HepG2 (cell line): ENCODE measurements around the gene SHF. TPM values are rescaled to one million over a fixed set of nuclear protein-coding genes. Genes with fewer than 3 reads are reported as not detected.

Source experiments
- EHMT2 ChIP-seq: fragments of 200-600 bp; sonication (generic); IDR thresholded peaks from 2 replicates; pipeline ENCODE4 v1.7.0; 2017; ENCODE audit warnings: antibody characterized with exemption, low read depth, low read length, borderline replicate concordance
- HNRNPK ChIP-seq: fragments of 200-400 bp; formaldehyde crosslinking; IDR thresholded peaks from 2 replicates; pipeline ENCODE4 v1.6.1; 2018; ENCODE audit warnings: low read length, low read depth, moderate library complexity, mild to moderate bottlenecking; ENCODE audit not compliant: poor library complexity, severe bottlenecking
- ISL2 ChIP-seq: sonication (generic); formaldehyde crosslinking; IDR thresholded peaks from 2 replicates; pipeline ENCODE4 v1.5.0; 2020; ENCODE audit warnings: missing genetic modification reagents
- KAT8 ChIP-seq: IDR thresholded peaks from 2 replicates; pipeline ENCODE4 v1.6.1; 2016; ENCODE audit warnings: missing genetic modification reagents, missing compliant biosample characterization
- MAF1 ChIP-seq: sonication (generic); formaldehyde crosslinking; IDR thresholded peaks from 2 replicates; pipeline ENCODE4 v1.5.0; 2020; ENCODE audit warnings: missing genetic modification reagents, borderline replicate concordance
- MAFK ChIP-seq, 2 experiments: IDR thresholded peaks in 1 of 2; conservative IDR thresholded peaks in 1 of 2; 2 replicates each; pipeline ENCODE4 v1.6.1; 2011; ENCODE audit warnings: improper control_type of control experiment in 2 of 2, low read length in 2 of 2
- MBNL3 ChIP-seq: fragments of 250-450 bp; sonication (Bioruptor Pico); conservative IDR thresholded peaks from 2 replicates; pipeline ENCODE4 v1.8.0; 2022; ENCODE audit warnings: mild to moderate bottlenecking, inconsistent platforms
- RORA ChIP-seq: sonication (generic); formaldehyde crosslinking; IDR thresholded peaks from 2 replicates; pipeline ENCODE4 v1.5.0; 2020; ENCODE audit warnings: mild to moderate bottlenecking, missing genetic modification reagents, moderate library complexity
- polyA plus RNA-seq, 8 experiments: library from polyadenylated mRNA; depleted of rRNA in 3 of 8; stranded (reverse) in 7 of 8; unstranded in 1 of 8; fragments of >200 nt; fragmentation: Illumina TruSeq in 4 of 8; extraction: Trizol in 4 of 8; gene quantifications; 2 replicates each; pipeline versions ENCODE4 v1.2.1 to v1.2.3, GENCODE V29; 2011 to 2016; ENCODE audit warnings: low read depth in 4 of 8, missing spikeins in 1 of 8, mixed read lengths in 1 of 8; ENCODE audit not compliant: insufficient read depth in 1 of 8
- total RNA-seq, 5 experiments: library from RNA; depleted of rRNA; stranded (reverse); fragments of >200 nt; fragmentation: Illumina TruSeq; extraction: Trizol; gene quantifications; 2 replicates each; pipeline ENCODE4 v1.2.3, GENCODE V29; 2016; ENCODE audit warnings: low read depth in 1 of 5
- TF ChIP-seq, protein P1 (sequence below), 2 experiments: sonication (generic) in 1 of 2; formaldehyde crosslinking in 1 of 2; IDR thresholded peaks; 2 replicates each; pipeline versions ENCODE4 v1.4.0 to v1.6.1; 2016 to 2020; ENCODE audit warnings: borderline replicate concordance in 1 of 2, low read depth in 1 of 2, mild to moderate bottlenecking in 1 of 2, missing genetic modification reagents in 1 of 2
- TF ChIP-seq, protein P2 (sequence below): sonication (generic); formaldehyde crosslinking; IDR thresholded peaks from 2 replicates; pipeline ENCODE4 v1.4.0; 2020; ENCODE audit warnings: missing genetic modification reagents
- TF ChIP-seq, protein P3 (sequence below): IDR thresholded peaks from 2 replicates; pipeline ENCODE4 v1.6.1; 2016; ENCODE audit warnings: missing genetic modification reagents, missing compliant biosample characterization
- TF ChIP-seq, protein P4 (sequence below): sonication (generic); formaldehyde crosslinking; IDR thresholded peaks from 2 replicates; pipeline ENCODE4 v1.9.0; 2021; ENCODE audit warnings: missing genetic modification reagents, borderline replicate concordance
- TF ChIP-seq, protein P5 (sequence below): sonication (generic); formaldehyde crosslinking; IDR thresholded peaks from 2 replicates; pipeline ENCODE4 v1.4.0; 2020; ENCODE audit warnings: missing genetic modification reagents, borderline replicate concordance

Gene SHF
- total and polyA plus RNA-seq, 2 of the 13 experiments (the other 11 are each of a cell fraction or from before 2014, with no cell fraction given): 20.9 to 25.5 TPM

DNA sequence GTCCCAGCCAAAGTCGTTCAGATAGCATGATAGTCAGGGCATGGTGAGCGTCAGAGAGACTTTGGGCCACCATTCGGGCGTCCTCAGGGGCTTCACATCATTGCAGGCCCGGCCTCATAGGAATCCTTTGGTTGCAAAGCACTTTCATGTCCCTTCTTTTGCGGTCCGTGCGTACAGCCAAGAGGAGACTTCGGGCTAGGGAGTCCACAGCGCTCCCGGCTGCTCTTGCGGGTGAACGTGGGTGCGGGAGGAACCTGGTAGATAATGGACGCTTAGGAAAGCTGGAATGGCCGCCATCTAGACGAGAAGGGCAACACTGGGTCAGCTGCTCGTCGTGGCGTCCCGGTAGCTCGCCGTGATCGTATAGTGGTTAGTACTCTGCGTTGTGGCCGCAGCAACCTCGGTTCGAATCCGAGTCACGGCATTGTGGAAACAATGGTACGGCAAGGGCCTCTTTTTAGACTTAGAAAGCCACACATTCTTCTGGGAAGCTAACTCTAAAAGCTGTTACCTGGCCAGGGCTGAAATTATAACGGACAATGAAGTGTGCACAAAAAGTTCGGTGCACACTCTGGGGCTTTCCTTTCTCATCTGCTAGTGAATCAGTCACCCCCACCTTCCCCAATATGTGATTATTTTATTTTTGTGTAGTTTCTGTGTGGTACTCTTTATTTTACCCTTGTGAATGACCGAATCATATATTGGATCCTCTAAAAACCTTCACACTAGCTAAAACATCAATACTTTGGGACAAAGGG is 13.2 kb upstream of the SHF start (continued):
- no peak for TF ChIP-seq MAFK (conservative IDR thresholded peaks at IDR 0.05 in 1 of 2, IDR thresholded peaks at IDR 0.05 in 1 of 2; ENCODE audit: low read length in 2 of 2)
- TF ChIP-seq, protein P1, sequence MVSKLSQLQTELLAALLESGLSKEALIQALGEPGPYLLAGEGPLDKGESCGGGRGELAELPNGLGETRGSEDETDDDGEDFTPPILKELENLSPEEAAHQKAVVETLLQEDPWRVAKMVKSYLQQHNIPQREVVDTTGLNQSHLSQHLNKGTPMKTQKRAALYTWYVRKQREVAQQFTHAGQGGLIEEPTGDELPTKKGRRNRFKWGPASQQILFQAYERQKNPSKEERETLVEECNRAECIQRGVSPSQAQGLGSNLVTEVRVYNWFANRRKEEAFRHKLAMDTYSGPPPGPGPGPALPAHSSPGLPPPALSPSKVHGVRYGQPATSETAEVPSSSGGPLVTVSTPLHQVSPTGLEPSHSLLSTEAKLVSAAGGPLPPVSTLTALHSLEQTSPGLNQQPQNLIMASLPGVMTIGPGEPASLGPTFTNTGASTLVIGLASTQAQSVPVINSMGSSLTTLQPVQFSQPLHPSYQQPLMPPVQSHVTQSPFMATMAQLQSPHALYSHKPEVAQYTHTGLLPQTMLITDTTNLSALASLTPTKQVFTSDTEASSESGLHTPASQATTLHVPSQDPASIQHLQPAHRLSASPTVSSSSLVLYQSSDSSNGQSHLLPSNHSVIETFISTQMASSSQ (IDR thresholded peaks at IDR 0.05; ENCODE audit: low read depth): no peak
- TF ChIP-seq, protein P1 (CRISPR knock-in tag; IDR thresholded peaks at IDR 0.05; ENCODE audit: borderline replicate concordance): no peak
- TF ChIP-seq ISL2 (CRISPR knock-in tag): 0 out of 2 replicates have a peak, but pooled peaks have one; percentile 50
- TF ChIP-seq, protein P2, sequence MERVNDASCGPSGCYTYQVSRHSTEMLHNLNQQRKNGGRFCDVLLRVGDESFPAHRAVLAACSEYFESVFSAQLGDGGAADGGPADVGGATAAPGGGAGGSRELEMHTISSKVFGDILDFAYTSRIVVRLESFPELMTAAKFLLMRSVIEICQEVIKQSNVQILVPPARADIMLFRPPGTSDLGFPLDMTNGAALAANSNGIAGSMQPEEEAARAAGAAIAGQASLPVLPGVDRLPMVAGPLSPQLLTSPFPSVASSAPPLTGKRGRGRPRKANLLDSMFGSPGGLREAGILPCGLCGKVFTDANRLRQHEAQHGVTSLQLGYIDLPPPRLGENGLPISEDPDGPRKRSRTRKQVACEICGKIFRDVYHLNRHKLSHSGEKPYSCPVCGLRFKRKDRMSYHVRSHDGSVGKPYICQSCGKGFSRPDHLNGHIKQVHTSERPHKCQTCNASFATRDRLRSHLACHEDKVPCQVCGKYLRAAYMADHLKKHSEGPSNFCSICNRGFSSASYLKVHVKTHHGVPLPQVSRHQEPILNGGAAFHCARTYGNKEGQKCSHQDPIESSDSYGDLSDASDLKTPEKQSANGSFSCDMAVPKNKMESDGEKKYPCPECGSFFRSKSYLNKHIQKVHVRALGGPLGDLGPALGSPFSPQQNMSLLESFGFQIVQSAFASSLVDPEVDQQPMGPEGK (CRISPR knock-in tag): 0 out of 2 replicates have a peak, but pooled peaks have one; percentile 19
- TF ChIP-seq, protein P3, sequence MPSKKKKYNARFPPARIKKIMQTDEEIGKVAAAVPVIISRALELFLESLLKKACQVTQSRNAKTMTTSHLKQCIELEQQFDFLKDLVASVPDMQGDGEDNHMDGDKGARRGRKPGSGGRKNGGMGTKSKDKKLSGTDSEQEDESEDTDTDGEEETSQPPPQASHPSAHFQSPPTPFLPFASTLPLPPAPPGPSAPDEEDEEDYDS (CRISPR knock-in tag): peak; percentile 43; the same call in 1 of the 2 replicates
- TF ChIP-seq, protein P4, sequence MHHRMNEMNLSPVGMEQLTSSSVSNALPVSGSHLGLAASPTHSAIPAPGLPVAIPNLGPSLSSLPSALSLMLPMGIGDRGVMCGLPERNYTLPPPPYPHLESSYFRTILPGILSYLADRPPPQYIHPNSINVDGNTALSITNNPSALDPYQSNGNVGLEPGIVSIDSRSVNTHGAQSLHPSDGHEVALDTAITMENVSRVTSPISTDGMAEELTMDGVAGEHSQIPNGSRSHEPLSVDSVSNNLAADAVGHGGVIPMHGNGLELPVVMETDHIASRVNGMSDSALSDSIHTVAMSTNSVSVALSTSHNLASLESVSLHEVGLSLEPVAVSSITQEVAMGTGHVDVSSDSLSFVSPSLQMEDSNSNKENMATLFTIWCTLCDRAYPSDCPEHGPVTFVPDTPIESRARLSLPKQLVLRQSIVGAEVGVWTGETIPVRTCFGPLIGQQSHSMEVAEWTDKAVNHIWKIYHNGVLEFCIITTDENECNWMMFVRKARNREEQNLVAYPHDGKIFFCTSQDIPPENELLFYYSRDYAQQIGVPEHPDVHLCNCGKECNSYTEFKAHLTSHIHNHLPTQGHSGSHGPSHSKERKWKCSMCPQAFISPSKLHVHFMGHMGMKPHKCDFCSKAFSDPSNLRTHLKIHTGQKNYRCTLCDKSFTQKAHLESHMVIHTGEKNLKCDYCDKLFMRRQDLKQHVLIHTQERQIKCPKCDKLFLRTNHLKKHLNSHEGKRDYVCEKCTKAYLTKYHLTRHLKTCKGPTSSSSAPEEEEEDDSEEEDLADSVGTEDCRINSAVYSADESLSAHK (CRISPR knock-in tag): no peak
- 0 out of 2 replicates have a peak, but pooled peaks have one; percentile 12 for TF ChIP-seq EHMT2
- no peak for TF ChIP-seq MBNL3 (CRISPR knock-in tag)
- no peak for TF ChIP-seq HNRNPK
- TF ChIP-seq, protein P5, sequence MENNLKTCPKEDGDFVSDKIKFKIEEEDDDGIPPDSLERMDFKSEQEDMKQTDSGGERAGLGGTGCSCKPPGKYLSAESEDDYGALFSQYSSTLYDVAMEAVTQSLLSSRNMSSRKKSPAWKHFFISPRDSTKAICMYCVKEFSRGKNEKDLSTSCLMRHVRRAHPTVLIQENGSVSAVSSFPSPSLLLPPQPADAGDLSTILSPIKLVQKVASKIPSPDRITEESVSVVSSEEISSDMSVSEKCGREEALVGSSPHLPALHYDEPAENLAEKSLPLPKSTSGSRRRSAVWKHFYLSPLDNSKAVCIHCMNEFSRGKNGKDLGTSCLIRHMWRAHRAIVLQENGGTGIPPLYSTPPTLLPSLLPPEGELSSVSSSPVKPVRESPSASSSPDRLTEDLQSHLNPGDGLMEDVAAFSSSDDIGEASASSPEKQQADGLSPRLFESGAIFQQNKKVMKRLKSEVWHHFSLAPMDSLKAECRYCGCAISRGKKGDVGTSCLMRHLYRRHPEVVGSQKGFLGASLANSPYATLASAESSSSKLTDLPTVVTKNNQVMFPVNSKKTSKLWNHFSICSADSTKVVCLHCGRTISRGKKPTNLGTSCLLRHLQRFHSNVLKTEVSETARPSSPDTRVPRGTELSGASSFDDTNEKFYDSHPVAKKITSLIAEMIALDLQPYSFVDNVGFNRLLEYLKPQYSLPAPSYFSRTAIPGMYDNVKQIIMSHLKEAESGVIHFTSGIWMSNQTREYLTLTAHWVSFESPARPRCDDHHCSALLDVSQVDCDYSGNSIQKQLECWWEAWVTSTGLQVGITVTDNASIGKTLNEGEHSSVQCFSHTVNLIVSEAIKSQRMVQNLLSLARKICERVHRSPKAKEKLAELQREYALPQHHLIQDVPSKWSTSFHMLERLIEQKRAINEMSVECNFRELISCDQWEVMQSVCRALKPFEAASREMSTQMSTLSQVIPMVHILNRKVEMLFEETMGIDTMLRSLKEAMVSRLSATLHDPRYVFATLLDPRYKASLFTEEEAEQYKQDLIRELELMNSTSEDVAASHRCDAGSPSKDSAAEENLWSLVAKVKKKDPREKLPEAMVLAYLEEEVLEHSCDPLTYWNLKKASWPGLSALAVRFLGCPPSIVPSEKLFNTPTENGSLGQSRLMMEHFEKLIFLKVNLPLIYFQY (CRISPR knock-in tag): peak; percentile 66; the same call in 1 of the 2 replicates
- TF ChIP-seq MAF1: peak; percentile 98
- no peak for TF ChIP-seq RORA (CRISPR knock-in tag)
- peak; percentile 71 for TF ChIP-seq KAT8 (CRISPR knock-in tag)
